ENCODE results near the gene CRYGS.
"Not testable (repeated sequence)": the region's sequence is repeated elsewhere in the genome, so short reads cannot be mapped to it uniquely, and the experiment has no call there.

Gene CRYGS

DNA sequence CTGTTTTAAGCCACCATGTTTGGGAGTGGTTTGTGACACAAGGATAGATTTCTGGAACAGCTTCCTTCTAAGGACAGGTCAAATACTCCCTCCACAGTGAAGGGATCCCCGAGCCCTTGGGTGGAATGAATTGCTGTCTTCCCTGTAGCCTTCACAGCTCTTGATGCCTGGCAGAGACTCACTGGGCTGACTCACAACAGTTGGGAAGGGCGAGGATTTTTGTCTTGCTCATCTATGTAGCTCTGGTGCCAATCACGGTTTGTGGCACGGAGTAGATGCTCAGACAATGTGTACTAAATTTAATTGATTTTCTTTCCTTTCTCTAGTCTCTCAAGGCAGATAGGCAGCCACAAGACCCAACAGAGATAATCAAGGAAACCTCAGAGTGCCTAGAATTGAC lies 27.0 kb downstream of the CRYGS start:
- no peak for DNase-seq

DNA sequence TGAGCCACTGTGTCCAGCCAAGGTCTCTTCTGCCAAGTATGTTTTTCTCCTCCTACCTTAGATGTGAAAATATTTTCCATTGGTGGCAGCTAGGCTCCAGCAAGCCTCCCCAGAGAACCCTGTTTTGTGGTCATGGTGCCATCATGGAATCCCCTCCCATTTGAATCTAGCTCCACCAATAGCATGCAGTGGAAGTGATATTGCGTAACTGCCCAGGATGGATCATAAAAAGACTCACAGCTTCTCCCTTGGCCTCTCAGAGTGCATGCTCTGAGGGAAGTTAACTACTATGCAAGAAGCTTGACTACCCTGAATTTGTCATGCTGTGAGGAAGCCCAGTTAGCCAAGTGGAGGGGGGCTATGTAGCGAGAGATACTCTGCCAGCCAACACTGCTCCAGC lies 27.5 kb downstream of the CRYGS start:
- DNase-seq: no peak

DNA sequence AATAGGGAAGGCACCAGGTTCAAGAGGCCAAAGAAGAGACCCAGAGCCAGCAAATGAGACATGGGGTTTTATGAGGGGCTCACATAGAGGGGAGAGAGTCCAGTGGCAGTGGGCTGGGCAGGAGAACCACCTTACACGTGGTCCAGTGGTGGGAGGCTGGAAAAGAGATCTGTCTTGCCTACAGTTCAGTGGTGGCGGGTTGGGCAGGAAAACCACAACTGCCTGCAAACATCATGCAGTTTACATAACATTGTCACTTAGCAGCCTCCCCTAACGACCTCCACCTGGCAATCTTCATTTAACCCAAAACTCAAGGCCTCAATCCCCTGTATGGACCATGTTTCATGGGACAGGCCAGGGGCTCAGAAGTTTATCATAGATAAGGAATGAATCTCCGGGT lies 29.1 kb downstream of the CRYGS start:
- DNase-seq: no peak

DNA sequence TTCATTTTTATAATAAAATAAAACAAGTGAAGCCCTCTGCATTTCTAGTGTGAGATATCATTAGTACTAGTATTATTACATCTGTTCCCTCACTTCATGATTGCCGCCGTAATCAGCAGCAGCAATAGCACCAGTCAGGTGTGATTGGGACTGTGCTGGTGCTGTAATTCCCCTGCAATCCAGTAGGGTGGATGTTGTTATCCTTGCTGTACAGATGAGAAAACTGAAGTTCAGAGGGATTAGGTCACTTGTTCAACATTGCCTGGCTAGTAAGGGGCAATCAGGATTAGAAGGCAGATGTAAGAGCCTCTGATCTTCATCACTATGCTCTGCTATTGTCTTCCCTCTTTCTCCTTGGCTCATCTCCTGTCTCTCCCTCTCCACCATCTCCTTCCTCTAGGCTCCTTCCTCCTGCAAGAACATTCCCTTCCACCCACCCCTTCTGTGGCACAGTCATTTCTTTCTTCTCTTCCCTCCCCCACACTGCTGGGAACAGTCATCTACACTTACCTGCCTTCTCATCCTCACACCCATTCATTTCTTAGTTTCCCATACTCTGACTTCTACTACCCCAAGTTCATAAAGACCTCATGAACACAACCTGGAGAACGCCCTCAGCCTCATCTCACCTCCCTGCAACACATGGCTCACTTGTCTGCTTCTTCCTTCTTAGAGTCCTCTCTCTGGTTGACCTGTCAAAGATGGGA lies 29.7 kb downstream of the CRYGS start:
- DNase-seq: no peak

DNA sequence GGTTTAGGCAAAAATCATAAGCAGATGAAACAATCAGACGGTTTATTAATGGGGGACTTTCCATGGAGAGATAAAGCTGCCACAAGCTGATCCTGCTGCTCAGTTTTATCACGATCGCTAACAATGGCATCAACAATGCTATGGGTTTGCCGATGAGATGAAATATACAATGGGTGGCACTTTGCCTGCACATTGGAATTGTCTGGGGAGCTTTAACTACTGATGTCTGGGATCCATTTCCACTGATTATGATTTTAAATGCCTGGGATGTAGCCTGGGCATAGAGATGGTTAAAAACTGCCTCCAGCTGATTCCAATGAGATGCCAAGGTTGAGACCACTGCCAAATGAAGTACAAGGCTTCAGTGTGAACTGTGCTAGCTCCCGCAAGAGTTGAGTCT lies 30.8 kb downstream of the CRYGS start:
- no peak for DNase-seq

DNA sequence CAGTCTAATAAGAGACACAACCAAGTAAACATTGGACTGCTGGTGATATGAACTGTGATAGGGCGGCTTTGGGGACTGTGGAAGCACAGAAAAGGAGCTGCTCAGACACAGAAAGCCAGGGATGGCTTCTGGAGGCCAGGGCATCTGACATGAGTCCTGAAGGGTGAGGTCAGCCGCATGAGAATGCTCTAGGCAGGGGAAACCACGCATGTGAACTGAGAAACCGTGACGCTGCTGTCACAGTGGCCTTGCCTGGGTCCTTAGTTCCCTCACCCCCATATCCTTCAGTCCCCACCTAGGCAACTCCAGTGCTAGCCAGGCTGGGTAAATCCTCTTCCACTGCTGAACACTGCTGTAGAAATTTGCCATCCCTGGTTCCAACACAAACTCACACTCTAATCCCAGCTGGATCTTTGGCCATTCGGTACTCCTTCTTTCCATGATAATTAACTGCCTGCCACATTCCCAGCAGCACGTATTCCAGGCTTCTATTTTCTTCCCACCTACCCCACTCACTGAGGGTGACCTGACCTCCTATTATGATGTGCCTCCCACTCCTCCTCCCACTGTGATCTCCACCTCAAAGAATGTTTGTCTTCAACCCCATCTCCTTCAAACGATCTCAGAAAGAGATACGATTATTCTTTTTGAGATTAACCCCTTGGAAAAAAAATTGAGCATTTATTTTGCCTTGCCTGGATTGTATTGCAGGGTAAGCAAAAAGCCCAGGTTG lies 31.4 kb downstream of the CRYGS start:
- no peak for DNase-seq

GRCh38 chr3:186511702-186512101 lies 32.5 kb downstream of the CRYGS start:
- DNase-seq: no peak

DNA sequence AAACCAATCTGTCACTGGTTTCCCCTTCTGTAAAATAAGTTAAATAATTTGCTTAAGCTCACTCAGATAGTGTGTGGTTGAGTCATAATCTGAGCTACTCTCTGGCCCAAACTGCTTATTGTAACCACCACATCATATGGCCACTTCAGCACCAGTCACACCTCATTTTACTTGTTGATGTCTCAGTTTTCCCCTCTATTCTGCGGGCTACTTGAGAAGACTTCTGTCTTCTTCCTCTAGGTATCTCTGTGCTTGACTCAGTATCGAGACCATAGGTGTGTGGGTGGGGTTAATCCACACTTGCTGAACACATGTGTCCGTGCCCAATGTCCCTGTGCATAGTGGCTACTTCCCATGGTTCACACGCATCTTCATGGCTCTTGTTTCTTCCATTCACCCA lies 32.9 kb downstream of the CRYGS start:
- DNase-seq: no peak

DNA sequence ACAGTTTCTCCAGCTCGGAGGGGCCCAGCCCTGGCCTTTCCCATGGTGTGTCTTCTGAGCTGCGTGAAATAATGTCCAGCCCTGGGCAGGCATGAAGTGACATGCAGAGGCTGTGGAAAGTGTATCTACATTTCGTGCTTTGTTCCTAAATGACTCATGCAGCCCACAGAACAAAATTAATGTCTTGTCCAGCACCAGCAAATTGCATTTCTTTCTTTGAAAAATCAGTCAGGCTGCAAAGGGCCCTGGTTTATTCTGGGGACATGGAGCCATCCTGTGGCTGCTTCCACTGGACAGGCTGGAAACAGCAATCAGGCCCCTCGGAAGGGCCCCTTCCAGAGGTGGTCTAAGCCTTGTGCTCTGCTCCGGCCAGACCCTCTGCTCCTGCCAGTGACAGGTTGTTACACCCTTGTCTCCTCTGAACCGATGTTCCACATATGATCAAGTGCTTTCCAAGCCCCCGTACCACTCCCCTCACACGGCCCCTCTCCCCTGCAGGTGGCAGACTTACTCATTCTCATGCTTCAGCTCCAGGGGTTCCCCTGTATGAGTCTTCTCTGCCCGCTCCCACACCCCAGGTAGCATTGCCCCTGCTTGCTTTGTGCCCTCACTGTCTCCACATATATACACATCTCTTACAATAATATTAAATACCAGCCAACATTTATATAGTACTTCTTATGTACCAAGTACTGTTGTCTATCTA lies 33.7 kb downstream of the CRYGS start:
- DNase-seq: no peak

- DNase-seq: no peak
Observed at GRCh38 chr3:186509423-186509822, 34.8 kb downstream of the CRYGS start.

DNA sequence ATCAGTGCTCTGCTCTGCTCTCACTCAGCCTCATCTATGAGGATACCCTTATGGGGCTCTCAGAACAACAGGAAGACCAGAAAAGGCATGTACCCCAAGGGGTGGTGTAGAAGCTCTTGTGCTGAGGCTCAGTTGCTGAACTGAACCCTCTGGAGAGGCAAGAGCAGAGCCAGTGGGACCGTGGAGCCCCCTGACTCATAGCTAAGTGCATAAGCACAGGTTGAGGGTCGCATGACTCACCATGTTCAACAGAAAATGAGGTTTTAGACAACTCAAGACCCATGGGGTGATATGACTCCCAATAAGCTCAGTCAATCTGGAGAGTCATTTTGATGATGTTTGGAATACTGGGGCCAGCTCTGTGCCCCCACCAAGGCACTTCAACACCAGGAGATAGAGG lies 37.3 kb downstream of the CRYGS start:
- no peak for DNase-seq

DNA sequence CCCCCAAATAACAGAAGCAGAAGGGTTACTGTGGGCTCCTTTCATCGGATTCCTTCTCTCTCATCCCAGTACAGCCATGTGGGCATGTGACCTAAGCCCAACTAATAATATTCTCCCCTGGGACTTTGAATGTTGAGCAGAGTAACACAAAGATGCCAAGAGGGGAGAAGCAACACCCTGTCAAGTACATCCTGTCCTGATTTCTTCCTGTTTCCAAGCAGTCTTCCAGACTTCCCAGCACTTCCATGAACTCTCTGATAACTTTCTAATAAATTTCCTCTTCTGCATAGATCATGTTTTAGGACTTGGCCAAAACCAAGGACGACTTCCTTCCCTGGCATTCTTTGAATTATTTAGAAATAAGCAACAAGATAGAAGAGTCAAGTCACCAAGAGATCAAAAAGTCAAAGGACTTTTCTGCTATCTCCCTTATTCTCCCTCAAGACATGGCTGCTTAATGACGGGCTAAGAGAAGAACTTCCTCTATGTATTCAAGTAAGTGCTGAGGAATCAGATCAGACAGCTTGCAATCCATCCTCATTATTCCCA lies 37.9 kb downstream of the CRYGS start:
- DNase-seq: no peak

GRCh38 chr3:186502966-186503712 lies 41.0 kb downstream of the CRYGS start:
- DNase-seq: no peak

DNA sequence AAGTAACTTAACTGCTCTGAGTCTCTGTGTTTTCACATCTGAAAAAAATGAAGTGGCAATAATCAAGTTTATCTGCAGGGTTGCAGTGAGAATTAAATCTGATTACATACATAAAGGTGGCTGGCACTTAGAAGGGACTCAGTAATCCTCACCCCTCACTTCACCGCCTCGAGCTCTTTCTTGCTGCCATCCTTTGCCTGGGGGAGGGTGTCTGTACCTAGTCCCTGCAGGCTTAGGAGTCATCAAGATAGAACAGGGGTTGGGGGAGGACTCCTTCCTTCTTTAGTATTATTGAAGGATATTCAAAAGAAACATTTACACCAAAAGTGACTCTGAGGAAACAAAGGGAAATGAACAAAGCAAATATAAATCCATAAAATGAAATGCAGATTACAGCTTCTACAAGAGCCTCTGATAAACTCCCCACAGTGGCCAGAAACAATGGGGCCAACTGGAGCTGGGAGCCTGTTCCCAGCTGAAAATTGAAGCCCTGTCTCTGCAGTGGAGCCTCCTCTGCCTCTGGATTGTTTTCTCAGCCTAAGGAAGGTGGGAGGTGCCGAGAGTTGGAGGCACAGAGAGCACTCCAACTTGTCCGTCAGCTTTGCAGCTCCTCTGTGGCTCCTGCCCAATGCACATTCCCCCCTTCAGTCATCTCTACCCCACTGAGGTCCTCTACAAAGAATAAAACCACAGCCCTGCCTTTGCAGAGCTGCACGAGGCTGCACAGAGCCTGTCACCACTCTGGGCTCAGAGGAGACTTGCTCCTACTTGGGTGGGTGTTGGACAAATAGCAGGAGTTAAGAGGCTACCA lies 41.8 kb downstream of the CRYGS start:
- DNase-seq: no peak

DNA sequence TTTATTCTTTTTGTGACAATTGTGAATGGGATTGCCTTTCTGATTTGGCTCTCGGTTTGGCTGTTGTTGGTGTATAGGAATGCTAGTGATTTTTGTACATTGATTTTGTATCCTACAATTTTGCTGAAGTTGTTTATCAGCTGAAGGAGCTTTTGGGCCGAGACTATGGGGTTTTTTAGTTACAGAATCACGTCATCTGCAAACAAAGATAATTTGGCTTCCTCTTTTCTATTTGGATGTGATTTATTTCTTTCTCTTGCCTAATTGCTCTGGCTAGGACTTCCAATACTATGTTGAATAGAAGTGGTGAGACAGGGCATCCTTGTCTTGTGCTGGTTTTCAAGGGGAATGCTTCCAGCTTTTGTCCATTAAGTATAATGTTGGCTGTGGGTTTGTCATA lies 44.2 kb downstream of the CRYGS start:
- DNase-seq: not testable (repeated sequence)

- DNase-seq: not testable (repeated sequence)
Observed at GRCh38 chr3:186498022-186498421, 46.2 kb downstream of the CRYGS start.

DNA sequence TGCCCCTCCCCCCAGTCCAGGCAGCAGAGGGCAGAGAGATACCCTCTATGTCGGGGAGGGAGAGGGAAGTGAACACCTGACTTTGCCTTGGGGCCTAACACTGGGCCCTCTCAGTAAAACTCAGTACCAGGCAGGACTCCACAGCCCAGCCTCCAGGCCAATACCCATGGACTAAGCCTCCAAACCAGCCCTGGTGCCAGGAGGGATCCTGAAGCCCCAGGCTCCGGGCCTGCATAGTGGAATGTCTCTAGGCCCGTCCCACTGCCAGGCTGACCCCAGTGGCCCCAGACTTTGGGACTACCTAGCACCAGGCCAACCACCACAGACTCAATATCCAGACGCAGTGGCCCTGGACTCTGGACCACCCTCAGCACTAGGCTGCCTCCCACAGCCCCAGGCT lies 46.6 kb downstream of the CRYGS start:
- DNase-seq: no peak

DNA sequence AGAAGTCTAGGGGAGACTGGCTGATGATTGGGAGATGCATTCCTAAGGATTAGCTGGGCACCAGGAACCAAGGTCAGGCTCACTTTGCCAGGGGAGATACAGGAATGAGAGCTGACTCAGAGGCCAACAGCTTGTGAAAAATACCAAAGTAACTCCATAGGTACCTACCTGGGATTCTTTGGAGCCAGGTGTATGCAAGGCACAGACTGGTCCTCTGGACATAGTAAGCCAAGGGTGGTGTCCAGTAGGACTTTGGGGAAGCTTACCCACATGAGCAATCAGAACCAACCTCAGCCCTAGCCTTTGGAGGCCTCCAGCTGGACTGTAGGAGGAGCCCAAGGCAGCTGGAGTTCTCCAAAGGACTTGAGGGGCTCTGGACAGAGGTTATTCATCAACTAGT lies 47.5 kb downstream of the CRYGS start:
- no peak for DNase-seq

DNA sequence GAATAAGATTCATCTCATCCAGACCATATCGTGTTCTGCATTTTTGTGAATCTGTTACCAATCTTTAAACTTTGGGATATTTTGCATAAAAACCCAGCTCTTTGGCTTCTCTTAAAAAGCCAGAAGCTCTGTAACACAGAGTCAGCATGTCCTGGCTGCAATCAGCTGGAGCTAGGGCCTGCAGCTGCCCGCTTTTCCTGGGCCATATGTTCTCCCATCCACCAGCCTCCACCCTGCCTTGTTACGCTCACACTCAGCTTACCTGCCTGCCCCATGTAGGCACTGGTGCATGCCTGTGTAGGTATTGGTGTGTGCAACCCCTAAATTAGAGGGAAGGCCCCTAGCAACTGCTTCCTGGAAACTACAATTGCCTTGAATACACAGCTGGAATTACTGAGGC lies 48.2 kb downstream of the CRYGS start:
- no peak for DNase-seq

- DNase-seq: no peak
Observed at GRCh38 chr3:186493525-186494255, 50.5 kb downstream of the CRYGS start.

GRCh38 chr3:186492385-186492984 lies 51.7 kb downstream of the CRYGS start:
- DNase-seq: no peak
